Keratinocyte (primary cell): ENCODE measurements around the gene TPST2.

Source experiments
- EZH2 ChIP-seq: IDR thresholded peaks from one replicate; pipeline ENCODE4 v1.6.1; 2012; ENCODE audit warnings: inconsistent platforms, mild to moderate bottlenecking, low read length, moderate library complexity
- TF ChIP-seq, protein P1 (sequence below), 3 experiments: IDR thresholded peaks in 1 of 3; conservative IDR thresholded peaks in 1 of 3; optimal IDR thresholded peaks in 1 of 3; 2 replicates in 2 of 3; 3 replicates in 1 of 3; pipeline versions ENCODE3 to v1.5.1; 2011; ENCODE audit warnings: low read length in 3 of 3, mild to moderate bottlenecking in 3 of 3, moderate library complexity in 2 of 3, control low read depth in 1 of 3, inconsistent platforms in 1 of 3; ENCODE audit not compliant: insufficient read depth in 2 of 3; ENCODE audit errors: extremely low read depth in 1 of 3

DNA sequence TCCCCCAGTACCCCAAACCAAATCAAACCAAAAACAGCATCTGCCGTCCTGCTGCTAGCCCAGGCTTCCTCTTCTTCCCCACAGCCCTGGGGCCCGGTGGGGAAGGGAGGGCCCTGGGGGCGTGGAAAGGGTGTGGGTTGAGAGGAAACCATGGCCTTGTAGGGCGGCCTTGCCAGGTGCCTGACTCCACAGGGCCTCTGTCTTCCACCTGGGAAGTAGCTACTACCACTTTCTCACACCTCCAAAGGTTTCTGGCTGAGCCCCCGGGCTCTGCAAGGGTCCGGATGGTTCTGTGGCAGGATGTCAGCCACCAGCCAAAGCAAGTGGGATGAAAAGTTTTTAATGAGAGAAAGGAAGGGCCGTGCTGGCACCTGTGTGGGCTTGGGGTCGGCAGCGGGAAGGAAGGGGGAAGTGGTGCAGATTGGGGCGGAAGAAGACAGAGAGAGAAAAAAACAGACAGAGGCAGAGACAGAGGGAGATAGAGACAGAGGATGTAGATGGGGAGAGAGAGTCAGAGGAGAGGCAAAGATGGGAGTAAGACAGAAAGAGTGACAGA is 10.5 kb downstream of the TPST2 start:
- TF ChIP-seq, protein P1, sequence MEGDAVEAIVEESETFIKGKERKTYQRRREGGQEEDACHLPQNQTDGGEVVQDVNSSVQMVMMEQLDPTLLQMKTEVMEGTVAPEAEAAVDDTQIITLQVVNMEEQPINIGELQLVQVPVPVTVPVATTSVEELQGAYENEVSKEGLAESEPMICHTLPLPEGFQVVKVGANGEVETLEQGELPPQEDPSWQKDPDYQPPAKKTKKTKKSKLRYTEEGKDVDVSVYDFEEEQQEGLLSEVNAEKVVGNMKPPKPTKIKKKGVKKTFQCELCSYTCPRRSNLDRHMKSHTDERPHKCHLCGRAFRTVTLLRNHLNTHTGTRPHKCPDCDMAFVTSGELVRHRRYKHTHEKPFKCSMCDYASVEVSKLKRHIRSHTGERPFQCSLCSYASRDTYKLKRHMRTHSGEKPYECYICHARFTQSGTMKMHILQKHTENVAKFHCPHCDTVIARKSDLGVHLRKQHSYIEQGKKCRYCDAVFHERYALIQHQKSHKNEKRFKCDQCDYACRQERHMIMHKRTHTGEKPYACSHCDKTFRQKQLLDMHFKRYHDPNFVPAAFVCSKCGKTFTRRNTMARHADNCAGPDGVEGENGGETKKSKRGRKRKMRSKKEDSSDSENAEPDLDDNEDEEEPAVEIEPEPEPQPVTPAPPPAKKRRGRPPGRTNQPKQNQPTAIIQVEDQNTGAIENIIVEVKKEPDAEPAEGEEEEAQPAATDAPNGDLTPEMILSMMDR (optimal IDR thresholded peaks at IDR 0.05 in 1 of 3, IDR thresholded peaks at IDR 0.05 in 1 of 3, conservative IDR thresholded peaks at IDR 0.05 in 1 of 3; ENCODE audit: extremely low read depth in 1 of 3, insufficient read depth in 2 of 3, low read length in 3 of 3) = no peak
- TF ChIP-seq EZH2 = no peak
